OCI-LY1 (cell line): ENCODE results near the gene GALNT10.

Experiments used
- CTCF ChIP-seq: fragments of 200-600 bp; sonication (generic), shearing (Covaris generic); IDR thresholded peaks from 2 replicates; pipeline ENCODE4 v1.5.1; 2017; ENCODE audit warnings: mild to moderate bottlenecking, antibody characterized with exemption, low read length, moderate library complexity, mixed read lengths
- EZH2 ChIP-seq: fragments of 200-600 bp; sonication (generic), shearing (Covaris generic); IDR thresholded peaks from 2 replicates; pipeline ENCODE4 v1.8.0; 2017; ENCODE audit warnings: borderline replicate concordance, mixed run types, mild to moderate bottlenecking, antibody characterized with exemption, low read length, moderate library complexity, mixed read lengths

- no peak for TF ChIP-seq CTCF
- no peak for TF ChIP-seq EZH2
These were observed 52.4 kb downstream of the GALNT10 start for GRCh38 chr5:154242964-154243376.
